HG03520 (cell line): ENCODE data around the gene LCP1.

Experiments used
- ATAC-seq: cut with Tn5 transposase; IDR thresholded peaks from one replicate; pipeline ENCODE4 v1.9.1; 2021; ENCODE audit warnings: mild to moderate bottlenecking, moderate library complexity; ENCODE audit not compliant: unreplicated experiment

The LCP1 gene

GRCh38 chr13:46103037-46103436 is 78.9 kb downstream of the LCP1 start:
- ATAC-seq = no peak

DNA sequence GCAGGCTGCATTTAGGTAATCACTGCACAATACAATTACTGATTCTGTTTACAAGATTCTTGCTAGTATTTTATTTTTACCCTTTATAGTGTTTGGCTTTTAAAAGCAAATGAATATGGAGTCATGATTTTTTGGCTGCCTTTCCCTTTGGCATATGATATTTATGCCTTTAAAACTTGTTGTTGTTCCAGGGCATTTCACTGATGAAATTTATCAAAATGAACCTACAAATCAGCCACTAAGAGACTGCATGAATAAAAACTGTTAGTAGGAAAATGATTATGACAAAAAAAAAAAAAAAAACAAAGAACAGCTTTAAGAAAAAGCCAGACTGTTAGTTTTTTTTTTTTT is 79.7 kb downstream of the LCP1 start:
- no peak for ATAC-seq

DNA sequence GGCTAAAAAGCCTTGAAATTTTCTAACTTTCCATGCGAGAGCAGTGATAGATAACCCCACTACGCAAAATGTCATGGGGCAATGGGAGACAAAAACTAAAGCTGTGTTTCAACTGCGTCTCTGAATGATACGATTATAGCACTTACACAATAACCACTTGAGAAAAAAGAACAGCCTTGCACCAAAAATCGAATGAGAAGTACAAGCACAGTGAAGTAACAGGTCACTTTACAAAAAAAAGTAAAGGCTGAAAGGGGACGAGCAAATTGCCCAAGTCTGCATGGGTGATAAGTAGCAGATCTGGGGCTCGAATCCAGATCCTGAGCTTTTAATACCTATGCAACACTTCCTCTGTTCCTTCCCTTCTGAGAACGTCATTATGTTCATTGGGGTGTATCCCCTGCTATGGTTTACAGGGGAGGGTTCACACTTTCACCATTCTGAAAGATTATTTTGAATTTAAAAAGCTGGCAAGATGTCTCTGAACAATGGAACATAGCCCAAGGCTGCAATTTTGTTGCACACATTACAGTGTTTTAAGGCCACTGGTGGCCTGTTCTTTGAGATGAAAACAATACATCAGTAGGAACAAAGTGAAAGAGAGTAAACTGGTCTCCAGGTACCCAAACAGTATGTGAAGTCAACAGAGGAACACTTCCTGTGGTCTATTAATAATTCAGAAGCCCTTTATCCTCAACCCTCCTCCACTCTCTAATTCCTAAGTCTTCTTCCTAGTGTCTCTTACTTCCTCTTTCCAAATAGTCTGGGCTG is 80.3 kb downstream of the LCP1 start:
- no peak for ATAC-seq

- ATAC-seq = no peak
These were observed 81.0 kb downstream of the LCP1 start for GRCh38 chr13:46101002-46101401.

DNA sequence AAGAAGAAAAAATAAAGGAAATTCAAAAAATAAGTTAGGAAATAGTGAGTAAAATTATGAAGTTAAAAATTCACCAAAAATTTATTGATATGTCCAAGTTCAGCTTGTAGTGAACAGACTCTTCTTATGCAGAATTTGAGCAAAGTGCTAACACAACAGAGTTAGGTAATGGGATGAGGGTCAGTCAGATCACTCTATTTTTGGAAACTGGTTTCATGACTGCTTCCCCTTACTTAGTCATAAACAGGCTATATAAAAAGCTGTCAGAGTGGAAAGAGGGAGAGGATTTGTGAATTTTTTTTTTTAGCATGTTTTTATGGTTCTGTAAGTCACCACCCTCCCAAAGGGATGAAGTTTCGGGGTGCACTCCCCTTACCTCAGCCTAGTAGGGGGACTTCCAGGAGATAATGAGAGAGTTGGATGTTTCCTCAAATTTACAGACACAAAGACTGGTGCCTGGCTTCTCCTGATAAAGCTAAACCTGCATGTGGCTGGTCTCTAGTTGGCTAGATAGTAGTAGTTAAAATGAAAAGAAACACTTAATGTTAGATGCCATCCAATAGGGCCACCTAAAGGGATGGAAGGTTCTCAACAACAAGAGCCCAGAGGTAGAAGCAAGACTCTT is 81.7 kb downstream of the LCP1 start:
- ATAC-seq = peak; percentile 45

DNA sequence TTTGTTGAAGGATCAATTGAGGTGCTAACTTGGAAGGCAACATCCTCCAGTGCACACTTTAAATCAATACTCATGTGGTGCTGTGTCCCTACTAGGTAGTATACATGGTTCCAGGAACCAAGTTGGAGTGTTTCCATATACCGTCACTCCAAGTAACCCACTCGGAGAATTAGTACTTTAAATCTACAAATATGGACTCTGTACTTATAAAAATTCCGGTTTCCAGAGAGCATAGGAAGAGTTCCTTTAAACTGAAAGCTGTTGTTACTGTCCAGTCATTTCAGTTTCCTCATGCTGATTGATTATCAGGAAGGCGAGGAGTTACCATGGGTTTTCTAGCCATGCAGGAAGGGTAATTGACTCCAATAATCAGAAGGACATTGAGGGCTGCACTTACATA is 84.3 kb downstream of the LCP1 start:
- no peak for ATAC-seq

DNA sequence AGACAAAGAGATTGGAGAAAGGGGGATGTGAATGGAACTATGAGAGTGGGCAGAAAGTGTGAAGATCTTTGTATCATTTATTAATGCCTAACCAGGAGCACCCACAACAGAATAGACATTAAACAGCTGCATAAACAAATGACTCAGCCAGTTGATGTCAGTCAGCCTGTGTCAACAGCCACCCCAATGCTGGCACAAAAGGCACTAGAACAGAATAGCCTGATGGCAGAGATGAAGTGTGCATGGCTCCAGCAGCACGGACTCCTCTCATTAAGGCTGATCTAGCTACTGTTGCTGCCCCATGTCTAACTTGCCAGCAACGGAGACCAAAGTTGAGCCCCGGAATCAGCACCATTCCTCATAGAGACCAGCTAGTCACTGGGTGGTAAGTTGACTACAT is 85.0 kb downstream of the LCP1 start:
- no peak for ATAC-seq

GRCh38 chr13:46094478-46094877 is 87.5 kb downstream of the LCP1 start:
- ATAC-seq = no peak

GRCh38 chr13:46088821-46089562 is 93.0 kb downstream of the LCP1 start:
- ATAC-seq = no peak

DNA sequence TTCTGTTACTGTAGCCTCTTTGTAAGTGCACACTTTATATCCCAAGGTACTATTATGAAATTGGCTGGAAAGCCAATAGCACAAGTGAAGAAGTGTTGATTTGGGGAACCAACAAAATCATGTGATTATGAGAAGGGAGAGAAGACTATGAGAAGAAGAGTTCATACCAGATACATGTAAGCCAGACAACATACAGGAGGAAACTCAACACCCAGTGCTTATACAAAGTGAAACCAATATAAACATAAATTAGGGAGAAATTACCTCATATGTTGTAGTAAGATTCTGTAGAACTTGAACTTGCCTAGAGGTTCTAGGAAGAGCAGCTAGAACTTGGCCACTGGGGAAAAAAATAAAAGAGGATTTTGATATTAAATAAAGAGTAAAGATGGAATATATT is 94.5 kb downstream of the LCP1 start:
- ATAC-seq = no peak

DNA sequence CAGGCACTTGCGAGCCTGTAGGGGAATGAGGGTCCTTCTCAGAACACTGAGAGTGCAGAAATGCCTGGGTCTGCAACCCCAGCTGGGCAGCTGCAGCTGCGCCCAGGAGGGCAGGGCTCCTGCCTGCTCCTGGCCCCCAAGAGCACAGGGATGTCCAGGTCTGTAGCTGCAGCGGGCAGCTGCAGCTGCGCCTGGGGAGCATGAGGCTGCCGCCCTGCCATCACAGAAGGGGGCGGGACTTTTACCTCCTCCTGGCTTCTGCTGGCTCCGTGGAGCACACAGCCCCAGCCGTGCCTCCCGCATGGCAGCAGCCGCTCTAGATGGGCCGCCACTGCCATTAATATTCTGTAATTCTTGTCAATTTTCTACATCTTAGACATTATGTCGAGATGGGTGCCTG is 95.0 kb downstream of the LCP1 start:
- no peak for ATAC-seq

DNA sequence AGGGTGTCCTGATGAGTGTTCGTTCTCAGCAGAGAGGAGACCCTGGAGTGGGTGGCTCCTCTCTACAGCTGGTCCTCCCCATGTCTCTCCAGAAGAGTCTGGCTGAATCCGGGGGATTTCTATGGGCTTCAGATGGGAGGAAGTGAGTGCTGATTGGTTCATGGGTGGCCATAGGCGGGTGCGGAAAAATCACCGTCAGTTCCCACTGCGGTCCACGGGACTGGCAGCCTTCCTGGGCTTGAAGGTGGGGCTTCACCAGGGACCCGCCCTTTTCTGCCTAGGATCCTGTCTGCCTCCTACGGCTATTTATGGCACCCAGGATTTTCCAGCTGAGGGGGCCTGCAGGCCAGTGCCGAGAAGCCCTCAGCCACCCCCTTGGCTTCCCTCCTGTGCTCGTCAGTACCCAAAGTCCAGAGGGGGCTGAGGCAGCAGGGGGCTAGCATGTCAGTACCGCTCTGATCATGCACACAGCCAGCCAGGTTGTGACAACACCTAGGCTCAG is 95.5 kb downstream of the LCP1 start:
- ATAC-seq = no peak

- ATAC-seq = no peak
These were observed 96.2 kb downstream of the LCP1 start for GRCh38 chr13:46085737-46086136.

- no peak for ATAC-seq
These were observed 99.7 kb downstream of the LCP1 start for GRCh38 chr13:46082324-46082723.

- no peak for ATAC-seq
These were observed 102.2 kb downstream of the LCP1 start for GRCh38 chr13:46079770-46080169.

GRCh38 chr13:46077265-46077664 is 104.7 kb downstream of the LCP1 start:
- no peak for ATAC-seq

DNA sequence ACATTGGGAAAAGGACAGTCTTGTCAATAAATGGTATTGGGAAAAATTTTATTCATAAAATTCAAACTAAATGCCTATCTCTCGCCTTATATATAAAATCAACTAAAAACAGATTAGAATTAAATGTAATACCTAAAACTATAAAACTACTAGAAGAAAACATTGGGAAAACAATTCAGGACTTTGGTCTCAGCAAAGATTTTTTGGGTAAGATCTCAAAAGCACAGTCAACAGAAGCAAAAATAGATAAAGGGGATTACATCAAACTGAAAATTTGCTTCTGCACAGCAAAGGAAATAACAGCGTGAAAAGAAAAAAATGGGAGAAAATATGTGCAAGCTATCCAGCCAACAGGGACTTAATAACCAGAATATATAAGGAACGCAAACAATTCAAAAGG is 105.2 kb downstream of the LCP1 start:
- no peak for ATAC-seq
